Measurements from ENCODE around the gene NPIPB8.
"Not testable (repeated sequence)": the region's sequence is repeated elsewhere in the genome, so short reads cannot be mapped to it uniquely, and the experiment has no call there.

NPIPB8 gene

GRCh38 chr16:28630905-28631304 lies 7.0 kb upstream of the NPIPB8 start:
- not testable (repeated sequence) for H3K36me3 ChIP-seq (ENCODE audit: control insufficient read depth, insufficient read depth, low read length); DNase-seq; H3K27ac ChIP-seq (ENCODE audit: insufficient read depth, low read length, poor library complexity, severe bottlenecking); H3K4me3 ChIP-seq (ENCODE audit: insufficient read depth, low read depth, low read length, poor library complexity, severe bottlenecking); H3K27me3 ChIP-seq (replicated peaks; ENCODE audit: control insufficient read depth, insufficient read depth, low read length, poor library complexity, severe bottlenecking); H3K9me3 ChIP-seq (ENCODE audit: control insufficient read depth, low read length); H3K4me1 ChIP-seq (ENCODE audit: control insufficient read depth, insufficient read depth, low read length, poor library complexity, severe bottlenecking)

- not testable (repeated sequence) for H3K27me3 ChIP-seq (replicated peaks; ENCODE audit: control insufficient read depth, insufficient read depth, low read length, poor library complexity, severe bottlenecking); H3K4me1 ChIP-seq (ENCODE audit: control insufficient read depth, insufficient read depth, low read length, poor library complexity, severe bottlenecking); H3K4me3 ChIP-seq (ENCODE audit: insufficient read depth, low read depth, low read length, poor library complexity, severe bottlenecking); DNase-seq; H3K36me3 ChIP-seq (ENCODE audit: control insufficient read depth, insufficient read depth, low read length); H3K9me3 ChIP-seq (ENCODE audit: control insufficient read depth, low read length); H3K27ac ChIP-seq (ENCODE audit: insufficient read depth, low read length, poor library complexity, severe bottlenecking)
Observed at GRCh38 chr16:28636093-28636823, 1.6 kb upstream of the NPIPB8 start.

GRCh38 chr16:28638359-28638758 lies 494 bp downstream of the NPIPB8 start:
- not testable (repeated sequence) for DNase-seq; H3K27ac ChIP-seq (ENCODE audit: insufficient read depth, low read length, poor library complexity, severe bottlenecking); H3K27me3 ChIP-seq (replicated peaks; ENCODE audit: control insufficient read depth, insufficient read depth, low read length, poor library complexity, severe bottlenecking); H3K9me3 ChIP-seq (ENCODE audit: control insufficient read depth, low read length); H3K4me1 ChIP-seq (ENCODE audit: control insufficient read depth, insufficient read depth, low read length, poor library complexity, severe bottlenecking); H3K36me3 ChIP-seq (ENCODE audit: control insufficient read depth, insufficient read depth, low read length); H3K4me3 ChIP-seq (ENCODE audit: insufficient read depth, low read depth, low read length, poor library complexity, severe bottlenecking)

- H3K4me3 ChIP-seq (ENCODE audit: insufficient read depth, low read depth, low read length, poor library complexity, severe bottlenecking); H3K36me3 ChIP-seq (ENCODE audit: control insufficient read depth, insufficient read depth, low read length); H3K4me1 ChIP-seq (ENCODE audit: control insufficient read depth, insufficient read depth, low read length, poor library complexity, severe bottlenecking); DNase-seq; H3K27ac ChIP-seq (ENCODE audit: insufficient read depth, low read length, poor library complexity, severe bottlenecking); H3K9me3 ChIP-seq (ENCODE audit: control insufficient read depth, low read length); H3K27me3 ChIP-seq (replicated peaks; ENCODE audit: control insufficient read depth, insufficient read depth, low read length, poor library complexity, severe bottlenecking): not testable (repeated sequence)
Observed at GRCh38 chr16:28639959-28640358, 2.1 kb downstream of the NPIPB8 start.

- H3K36me3 ChIP-seq (ENCODE audit: control insufficient read depth, insufficient read depth, low read length); H3K27me3 ChIP-seq (replicated peaks; ENCODE audit: control insufficient read depth, insufficient read depth, low read length, poor library complexity, severe bottlenecking); H3K4me1 ChIP-seq (ENCODE audit: control insufficient read depth, insufficient read depth, low read length, poor library complexity, severe bottlenecking); DNase-seq; H3K4me3 ChIP-seq (ENCODE audit: insufficient read depth, low read depth, low read length, poor library complexity, severe bottlenecking); H3K27ac ChIP-seq (ENCODE audit: insufficient read depth, low read length, poor library complexity, severe bottlenecking); H3K9me3 ChIP-seq (ENCODE audit: control insufficient read depth, low read length): not testable (repeated sequence)
Observed at GRCh38 chr16:28666264-28666663, 28.4 kb downstream of the NPIPB8 start.

GRCh38 chr16:28667480-28667879 lies 29.6 kb downstream of the NPIPB8 start:
- H3K36me3 ChIP-seq (ENCODE audit: control insufficient read depth, insufficient read depth, low read length); H3K4me1 ChIP-seq (ENCODE audit: control insufficient read depth, insufficient read depth, low read length, poor library complexity, severe bottlenecking); H3K27me3 ChIP-seq (replicated peaks; ENCODE audit: control insufficient read depth, insufficient read depth, low read length, poor library complexity, severe bottlenecking); H3K27ac ChIP-seq (ENCODE audit: insufficient read depth, low read length, poor library complexity, severe bottlenecking); H3K9me3 ChIP-seq (ENCODE audit: control insufficient read depth, low read length); DNase-seq; H3K4me3 ChIP-seq (ENCODE audit: insufficient read depth, low read depth, low read length, poor library complexity, severe bottlenecking): not testable (repeated sequence)

GRCh38 chr16:28668199-28668598 lies 30.3 kb downstream of the NPIPB8 start:
- not testable (repeated sequence) for H3K4me1 ChIP-seq (ENCODE audit: control insufficient read depth, insufficient read depth, low read length, poor library complexity, severe bottlenecking); H3K27ac ChIP-seq (ENCODE audit: insufficient read depth, low read length, poor library complexity, severe bottlenecking); H3K9me3 ChIP-seq (ENCODE audit: control insufficient read depth, low read length); H3K36me3 ChIP-seq (ENCODE audit: control insufficient read depth, insufficient read depth, low read length); H3K4me3 ChIP-seq (ENCODE audit: insufficient read depth, low read depth, low read length, poor library complexity, severe bottlenecking); DNase-seq; H3K27me3 ChIP-seq (replicated peaks; ENCODE audit: control insufficient read depth, insufficient read depth, low read length, poor library complexity, severe bottlenecking)

GRCh38 chr16:28688327-28688952 lies 50.6 kb downstream of the NPIPB8 start:
- not testable (repeated sequence) for DNase-seq; H3K9me3 ChIP-seq (ENCODE audit: control insufficient read depth, low read length); H3K27me3 ChIP-seq (replicated peaks; ENCODE audit: control insufficient read depth, insufficient read depth, low read length, poor library complexity, severe bottlenecking); H3K27ac ChIP-seq (ENCODE audit: insufficient read depth, low read length, poor library complexity, severe bottlenecking); H3K36me3 ChIP-seq (ENCODE audit: control insufficient read depth, insufficient read depth, low read length); H3K4me1 ChIP-seq (ENCODE audit: control insufficient read depth, insufficient read depth, low read length, poor library complexity, severe bottlenecking); H3K4me3 ChIP-seq (ENCODE audit: insufficient read depth, low read depth, low read length, poor library complexity, severe bottlenecking)

- not testable (repeated sequence) for DNase-seq; H3K36me3 ChIP-seq (ENCODE audit: control insufficient read depth, insufficient read depth, low read length); H3K9me3 ChIP-seq (ENCODE audit: control insufficient read depth, low read length); H3K27me3 ChIP-seq (replicated peaks; ENCODE audit: control insufficient read depth, insufficient read depth, low read length, poor library complexity, severe bottlenecking); H3K4me3 ChIP-seq (ENCODE audit: insufficient read depth, low read depth, low read length, poor library complexity, severe bottlenecking); H3K4me1 ChIP-seq (ENCODE audit: control insufficient read depth, insufficient read depth, low read length, poor library complexity, severe bottlenecking); H3K27ac ChIP-seq (ENCODE audit: insufficient read depth, low read length, poor library complexity, severe bottlenecking)
Observed at GRCh38 chr16:28689425-28689824, 51.6 kb downstream of the NPIPB8 start.

GRCh38 chr16:28691722-28692121 lies 53.9 kb downstream of the NPIPB8 start:
- H3K9me3 ChIP-seq (ENCODE audit: control insufficient read depth, low read length); H3K27me3 ChIP-seq (replicated peaks; ENCODE audit: control insufficient read depth, insufficient read depth, low read length, poor library complexity, severe bottlenecking); H3K4me1 ChIP-seq (ENCODE audit: control insufficient read depth, insufficient read depth, low read length, poor library complexity, severe bottlenecking); DNase-seq; H3K4me3 ChIP-seq (ENCODE audit: insufficient read depth, low read depth, low read length, poor library complexity, severe bottlenecking); H3K27ac ChIP-seq (ENCODE audit: insufficient read depth, low read length, poor library complexity, severe bottlenecking); H3K36me3 ChIP-seq (ENCODE audit: control insufficient read depth, insufficient read depth, low read length): not testable (repeated sequence)

Measured in effector memory CD4-positive, alpha-beta T cell (primary cell).